ENCODE data around the gene RAB31. TPM values are rescaled to one million over a fixed set of nuclear protein-coding genes. Genes with fewer than 3 reads are reported as not detected.

RAB31 gene
- total RNA-seq, 4 donors from 2014 or later = 13.1 to 18.4 (median 16.9) TPM

GRCh38 chr18:9861933-9862332 is 153.8 kb downstream of the RAB31 start:
- in situ Hi-C loops (cut with MboI; ENCODE audit: low pct_ligation_motif_present in 1 of 4, low pct_unique_long_range_greater_than_20kb in 1 of 4, low sequenced_read_pairs in 3 of 4) = no loop called here
- Histone ChIP-seq H3K27ac (no peak overlapping the region), H3K36me3 (no peaks in the 10 kb centered on the region), H3K4me3 (no peak overlapping the region), H3K4me1 (peaks cover 0 to under 1% (median 0%) of the 10 kb centered on the region in 4 donors), H3K27me3 (no peaks in the 10 kb centered on the region), H3K9me3 (peaks cover 4 to 5% of the 10 kb centered on the region in 2 donors)
- TF ChIP-seq CTCF (IDR thresholded peaks at IDR 0.05) (no peak), EP300 (IDR thresholded peaks at IDR 0.05; ENCODE audit: low read depth) (no peak), POLR2A (IDR thresholded peaks at IDR 0.05) (no peak)
- intact Hi-C loops (cut with DNase I; ENCODE audit: low total_unique reads) = no loop called here
- DNase-seq = no peak
- WGBS, 2 donors (ENCODE audit: low coverage in 1 of 2) = 70 to 78% methylated on average over 4 of the region's 4 CpGs

- in situ Hi-C loops (cut with MboI; ENCODE audit: low pct_ligation_motif_present in 1 of 4, low pct_unique_long_range_greater_than_20kb in 1 of 4, low sequenced_read_pairs in 3 of 4) = no loop called here
- Histone ChIP-seq H3K4me3 (no peak overlapping the region), H3K9me3 (peaks cover 4 to 5% of the 10 kb centered on the region in 2 donors), H3K27ac (no peak overlapping the region), H3K36me3 (no peaks in the 10 kb centered on the region), H3K4me1 (no peaks in the 10 kb centered on the region), H3K27me3 (no peaks in the 10 kb centered on the region)
- TF ChIP-seq CTCF (IDR thresholded peaks at IDR 0.05) (no peak), POLR2A (IDR thresholded peaks at IDR 0.05) (no peak), POLR2AphosphoS5 (IDR thresholded peaks at IDR 0.05) (no peak), EP300 (IDR thresholded peaks at IDR 0.05; ENCODE audit: low read depth) (no peak)
- 59 to 100% methylated on average over 1 to 3 of the region's 3 CpGs for WGBS, 2 donors (ENCODE audit: low coverage in 1 of 2)
- intact Hi-C loops (cut with DNase I; ENCODE audit: low total_unique reads) = no loop called here
- no peak for DNase-seq
Measured at GRCh38 chr18:9862686-9863085, 154.6 kb downstream of the RAB31 start.

GRCh38 chr18:9863282-9863681 is 155.2 kb downstream of the RAB31 start:
- H3K9me3 ChIP-seq = peaks cover 4 to 5% of the 10 kb centered on the region in 2 donors

GRCh38 chr18:9865764-9866490 is 157.8 kb downstream of the RAB31 start:
- DNase-seq = no peak
- 92 to 100% methylated on average over 5 to 7 of the region's 7 CpGs for WGBS, 2 donors (ENCODE audit: low coverage in 1 of 2)
- in situ Hi-C loops (cut with MboI; ENCODE audit: low pct_ligation_motif_present in 1 of 4, low pct_unique_long_range_greater_than_20kb in 1 of 4, low sequenced_read_pairs in 3 of 4) = no loop called here
- H3K27me3 ChIP-seq = no peaks in the 10 kb centered on the region
- no peak for TF ChIP-seq POLR2AphosphoS5 (IDR thresholded peaks at IDR 0.05)
- TF ChIP-seq POLR2A (IDR thresholded peaks at IDR 0.05) = no peak
- TF ChIP-seq EP300 (IDR thresholded peaks at IDR 0.05; ENCODE audit: low read depth) = no peak
- TF ChIP-seq CTCF (IDR thresholded peaks at IDR 0.05) = no peak
- H3K36me3 ChIP-seq = no peaks in the 10 kb centered on the region
- peaks cover 4 to 5% of the 10 kb centered on the region in 2 donors for H3K9me3 ChIP-seq
- intact Hi-C loops (cut with DNase I; ENCODE audit: low total_unique reads) = no loop called here
- no peak overlapping the region for H3K4me3 ChIP-seq
- H3K27ac ChIP-seq = no peak overlapping the region
- peaks cover 17 to 24% (median 20%) of the 10 kb centered on the region in 4 donors for H3K4me1 ChIP-seq

More at GRCh38 chr18:9863282-9863681, 155.2 kb downstream of the RAB31 start:
- intact Hi-C loops (cut with DNase I; ENCODE audit: low total_unique reads) (no loop called here), in situ Hi-C loops (cut with MboI; ENCODE audit: low pct_ligation_motif_present in 1 of 4, low pct_unique_long_range_greater_than_20kb in 1 of 4, low sequenced_read_pairs in 3 of 4) (no loop called here)
- no peaks in the 10 kb centered on the region for H3K4me1 ChIP-seq
- no peak overlapping the region for H3K27ac ChIP-seq
- H3K4me3 ChIP-seq = no peak overlapping the region
- WGBS, 2 donors (ENCODE audit: low coverage in 1 of 2) = 41 to 83% methylated on average over 1 to 2 of the region's 2 CpGs
- no peaks in the 10 kb centered on the region for H3K27me3 ChIP-seq
- TF ChIP-seq POLR2A (IDR thresholded peaks at IDR 0.05) = no peak
- TF ChIP-seq CTCF (IDR thresholded peaks at IDR 0.05) = no peak
- TF ChIP-seq EP300 (IDR thresholded peaks at IDR 0.05; ENCODE audit: low read depth) = no peak
- TF ChIP-seq POLR2AphosphoS5 (IDR thresholded peaks at IDR 0.05) = no peak
- H3K36me3 ChIP-seq = no peaks in the 10 kb centered on the region
- DNase-seq = no peak
